HCT116 (cell line): ENCODE data around the gene IL1RAPL1. TPM values are rescaled to one million over a fixed set of nuclear protein-coding genes. Genes with fewer than 3 reads are reported as not detected.

Experiments
- ATAC-seq: fragments of 200-7000 bp; cut with Tn5 transposase; 2 replicates; pipeline ENCODE4 v1.9.1; 2020; ENCODE audit warnings: mild to moderate bottlenecking, moderate library complexity
- BruUV-seq: library from RNA; stranded (reverse); fragments of 400-500 nt; replicated peaks from 2 replicates; lab custom pipeline; 2021; lab: Mats Ljungman, UMichigan
- CTCF ChIA-PET: fragments of 300-600 bp; sonication (Branson Sonifier 250); formaldehyde crosslinking; loops from one replicate; lab custom pipeline; 2021; ENCODE audit warnings: antibody characterized with exemption; lab: Charles Lee
- POLR2A ChIA-PET: fragments of 300-600, 350-600 bp; sonication (Branson Sonifier 250); formaldehyde crosslinking; loops from one replicate; lab custom pipeline; 2021; ENCODE audit warnings: antibody characterized with exemption; lab: Charles Lee
- RAD21 ChIA-PET, 2 experiments: fragments of 300-600 bp; sonication (Branson Sonifier 250); formaldehyde crosslinking; loops; one replicate each; lab custom pipeline; 2023; ENCODE audit warnings: low total read pairs in 2 of 2; ENCODE audit not compliant: uncharacterized antibody in 2 of 2, unreplicated experiment in 2 of 2, low non-redundant PET in 1 of 2; lab: Charles Lee
- DNase-seq: peaks from one replicate; pipeline ENCODE4 v3.0.0-alpha.2; 2010; ENCODE audit warnings: low read depth, low spot score
- H2AFZ ChIP-seq: fragments of 200-600 bp; shearing (Covaris generic), sonication (generic); 2 replicates; pipeline ENCODE4 v1.6.1; 2017; ENCODE audit warnings: low read depth, mixed run types, mixed read lengths, antibody characterized with exemption, low read length; ENCODE audit not compliant: poor library complexity, severe bottlenecking
- H3K27ac ChIP-seq: 2 replicates; pipeline ENCODE4 v1.5.1; 2012; ENCODE audit warnings: low read depth, low read length
- H3K27me3 ChIP-seq: fragments of 200-600 bp; sonication (generic); 2 replicates; pipeline ENCODE4 v1.6.1; 2016; ENCODE audit warnings: mixed run types, low read length, mixed read lengths; ENCODE audit not compliant: insufficient read depth
- H3K36me3 ChIP-seq, 2 experiments: fragments of 200-500 bp in 1 of 2; fragments of 200-600 bp in 1 of 2; sonication (Bioruptor generic) in 1 of 2; sonication (generic) in 1 of 2; 2 replicates each; pipeline versions ENCODE4 v1.5.1 to v1.6.1; 2014 to 2016; ENCODE audit warnings: low read length in 2 of 2, inconsistent platforms in 1 of 2, mixed read lengths in 1 of 2, mixed run types in 1 of 2; ENCODE audit not compliant: insufficient read depth in 2 of 2, control insufficient read depth in 1 of 2
- H3K4me1 ChIP-seq, 2 experiments: fragments of 200-600 bp in 1 of 2; sonication (generic) in 1 of 2; 2 replicates each; pipeline versions ENCODE4 v1.5.1 to v1.6.1; 2012 to 2017; ENCODE audit warnings: low read length in 2 of 2, inconsistent platforms in 1 of 2, mild to moderate bottlenecking in 1 of 2, mixed read lengths in 1 of 2, mixed run types in 1 of 2, moderate library complexity in 1 of 2; ENCODE audit not compliant: insufficient read depth in 2 of 2, control insufficient read depth in 1 of 2
- H3K4me2 ChIP-seq: fragments of 200-600 bp; sonication (generic); 2 replicates; pipeline ENCODE4 v1.6.1; 2017; ENCODE audit warnings: mixed run types, low read length, mixed read lengths
- H3K4me3 ChIP-seq, 2 experiments: fragments of 200-600 bp in 1 of 2; sonication (generic) in 1 of 2; replicated peaks in 1 of 2; 2 replicates each; pipeline ENCODE4 v1.5.1; 2011 to 2016; ENCODE audit warnings: low read length in 2 of 2, control low read depth in 1 of 2, low read depth in 1 of 2, mild to moderate bottlenecking in 1 of 2, mixed read lengths in 1 of 2, mixed run types in 1 of 2
- H3K79me2 ChIP-seq: fragments of 200-600 bp; sonication (generic); 2 replicates; pipeline ENCODE4 v1.6.1; 2017; ENCODE audit warnings: mild to moderate bottlenecking, mixed run types, low read length, moderate library complexity, mixed read lengths; ENCODE audit not compliant: insufficient read depth
- H3K9ac ChIP-seq: fragments of 200-600 bp; sonication (generic); 2 replicates; pipeline ENCODE4 v1.6.1; 2016; ENCODE audit warnings: low read length, mixed read lengths
- H3K9me2 ChIP-seq: fragments of 200-600 bp; sonication (generic), shearing (Covaris generic); 2 replicates; pipeline ENCODE4 v1.6.1; 2017; ENCODE audit warnings: mixed run types, mild to moderate bottlenecking, moderate library complexity; ENCODE audit not compliant: insufficient read depth
- H3K9me3 ChIP-seq, 2 experiments: fragments of 200-500 bp in 1 of 2; fragments of 200-600 bp in 1 of 2; sonication (Bioruptor generic) in 1 of 2; sonication (generic) in 1 of 2; 2 replicates each; pipeline ENCODE4 v1.6.1; 2014 to 2017; ENCODE audit warnings: low read length in 2 of 2, mixed read lengths in 2 of 2, inconsistent platforms in 1 of 2, low read depth in 1 of 2, mild to moderate bottlenecking in 1 of 2, mixed run types in 1 of 2, moderate library complexity in 1 of 2; ENCODE audit not compliant: control insufficient read depth in 1 of 2, insufficient read depth in 1 of 2
- H4K20me1 ChIP-seq: fragments of 200-600 bp; sonication (generic), shearing (Covaris generic); 2 replicates; pipeline ENCODE4 v1.6.1; 2017; ENCODE audit warnings: mixed run types, mild to moderate bottlenecking, moderate library complexity; ENCODE audit not compliant: insufficient read depth
- ATF3 ChIP-seq: IDR thresholded peaks from 2 replicates; pipeline ENCODE4 v1.6.1; 2012
- CEBPB ChIP-seq: IDR thresholded peaks from 2 replicates; pipeline ENCODE4 v1.6.1; 2012; ENCODE audit warnings: low read depth
- FOSL1 ChIP-seq: IDR thresholded peaks from 2 replicates; pipeline ENCODE4 v1.6.1; 2012; ENCODE audit warnings: low read depth
- POLR2AphosphoS5 ChIP-seq: IDR thresholded peaks from 2 replicates; pipeline ENCODE4 v1.6.1; 2011; ENCODE audit warnings: mild to moderate bottlenecking, low read depth, low read length, moderate library complexity
- SP1 ChIP-seq: IDR thresholded peaks from 2 replicates; pipeline ENCODE4 v1.6.1; 2012; ENCODE audit warnings: low read depth
- SRF ChIP-seq: IDR thresholded peaks from 2 replicates; pipeline ENCODE4 v1.6.1; 2012; ENCODE audit warnings: low read depth
- TCF7L2 ChIP-seq: IDR thresholded peaks from 2 replicates; pipeline ENCODE4 v1.7.0; 2011; ENCODE audit warnings: borderline replicate concordance, inconsistent platforms; ENCODE audit not compliant: insufficient read depth, insufficient read length; ENCODE audit errors: extremely low read depth
- YY1 ChIP-seq: IDR thresholded peaks from 2 replicates; pipeline ENCODE4 v1.6.1; 2011; ENCODE audit warnings: low read length, low read depth, moderate library complexity, mild to moderate bottlenecking; ENCODE audit not compliant: insufficient replicate concordance; ENCODE audit errors: extremely low read depth
- ZFX ChIP-seq: fragments of 450-650 bp; IDR thresholded peaks from 2 replicates; pipeline ENCODE4 v1.6.1; 2017
- intact Hi-C: fragments of 100-400 bp; cut with micrococcal nuclease; formaldehyde crosslinking; loops from 2 replicates; pipeline ENCODE4 v1.10.0; 2022
- total RNA-seq: library from RNA; stranded (reverse); gene quantifications from one replicate; pipeline ENCODE4 v1.2.1, GENCODE V29; 2021; ENCODE audit not compliant: unreplicated experiment
- TF ChIP-seq, protein P1 (sequence below), 3 experiments: fragments of 200-600 bp in 1 of 3; sonication (generic) in 1 of 3; IDR thresholded peaks in 2 of 3; conservative IDR thresholded peaks in 1 of 3; 2 replicates each; pipeline ENCODE4 v1.5.1; 2012 to 2017; ENCODE audit warnings: low read depth in 2 of 3, low read length in 2 of 3, antibody characterized with exemption in 1 of 3, borderline replicate concordance in 1 of 3, control low read depth in 1 of 3, mild to moderate bottlenecking in 1 of 3, mixed read lengths in 1 of 3, mixed run types in 1 of 3, moderate library complexity in 1 of 3; ENCODE audit not compliant: insufficient read depth in 1 of 3
- TF ChIP-seq, protein P2 (sequence below): IDR thresholded peaks from 2 replicates; pipeline ENCODE4 v1.6.1; 2011; ENCODE audit warnings: mild to moderate bottlenecking, low read length, moderate library complexity; ENCODE audit not compliant: insufficient replicate concordance; ENCODE audit errors: extremely low read depth

The IL1RAPL1 gene
- total RNA-seq, 1 experiment from 2014 or later, result 2.8 TPM

- intact Hi-C loops, result no loop called here
- no peak for TF ChIP-seq ZFX
- no peak for TF ChIP-seq ATF3
- TF ChIP-seq CEBPB, result no peak
- TF ChIP-seq, protein P1, sequence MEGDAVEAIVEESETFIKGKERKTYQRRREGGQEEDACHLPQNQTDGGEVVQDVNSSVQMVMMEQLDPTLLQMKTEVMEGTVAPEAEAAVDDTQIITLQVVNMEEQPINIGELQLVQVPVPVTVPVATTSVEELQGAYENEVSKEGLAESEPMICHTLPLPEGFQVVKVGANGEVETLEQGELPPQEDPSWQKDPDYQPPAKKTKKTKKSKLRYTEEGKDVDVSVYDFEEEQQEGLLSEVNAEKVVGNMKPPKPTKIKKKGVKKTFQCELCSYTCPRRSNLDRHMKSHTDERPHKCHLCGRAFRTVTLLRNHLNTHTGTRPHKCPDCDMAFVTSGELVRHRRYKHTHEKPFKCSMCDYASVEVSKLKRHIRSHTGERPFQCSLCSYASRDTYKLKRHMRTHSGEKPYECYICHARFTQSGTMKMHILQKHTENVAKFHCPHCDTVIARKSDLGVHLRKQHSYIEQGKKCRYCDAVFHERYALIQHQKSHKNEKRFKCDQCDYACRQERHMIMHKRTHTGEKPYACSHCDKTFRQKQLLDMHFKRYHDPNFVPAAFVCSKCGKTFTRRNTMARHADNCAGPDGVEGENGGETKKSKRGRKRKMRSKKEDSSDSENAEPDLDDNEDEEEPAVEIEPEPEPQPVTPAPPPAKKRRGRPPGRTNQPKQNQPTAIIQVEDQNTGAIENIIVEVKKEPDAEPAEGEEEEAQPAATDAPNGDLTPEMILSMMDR (IDR thresholded peaks at IDR 0.05 in 2 of 3, conservative IDR thresholded peaks at IDR 0.05 in 1 of 3; ENCODE audit: borderline replicate concordance in 1 of 3, insufficient read depth in 1 of 3, low read depth in 2 of 3, low read length in 2 of 3), result no peak
- TF ChIP-seq FOSL1, result no peak
- no peak for TF ChIP-seq SRF
- TF ChIP-seq TCF7L2, result no peak
- TF ChIP-seq YY1, result no peak
- TF ChIP-seq SP1, result no peak
- no peak for TF ChIP-seq POLR2AphosphoS5
- TF ChIP-seq, protein P2, sequence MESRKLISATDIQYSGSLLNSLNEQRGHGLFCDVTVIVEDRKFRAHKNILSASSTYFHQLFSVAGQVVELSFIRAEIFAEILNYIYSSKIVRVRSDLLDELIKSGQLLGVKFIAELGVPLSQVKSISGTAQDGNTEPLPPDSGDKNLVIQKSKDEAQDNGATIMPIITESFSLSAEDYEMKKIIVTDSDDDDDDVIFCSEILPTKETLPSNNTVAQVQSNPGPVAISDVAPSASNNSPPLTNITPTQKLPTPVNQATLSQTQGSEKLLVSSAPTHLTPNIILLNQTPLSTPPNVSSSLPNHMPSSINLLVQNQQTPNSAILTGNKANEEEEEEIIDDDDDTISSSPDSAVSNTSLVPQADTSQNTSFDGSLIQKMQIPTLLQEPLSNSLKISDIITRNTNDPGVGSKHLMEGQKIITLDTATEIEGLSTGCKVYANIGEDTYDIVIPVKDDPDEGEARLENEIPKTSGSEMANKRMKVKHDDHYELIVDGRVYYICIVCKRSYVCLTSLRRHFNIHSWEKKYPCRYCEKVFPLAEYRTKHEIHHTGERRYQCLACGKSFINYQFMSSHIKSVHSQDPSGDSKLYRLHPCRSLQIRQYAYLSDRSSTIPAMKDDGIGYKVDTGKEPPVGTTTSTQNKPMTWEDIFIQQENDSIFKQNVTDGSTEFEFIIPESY, result no peak
- H3K4me1 ChIP-seq, result no peaks in the 10 kb centered on the region
- no peak overlapping the region for H3K9ac ChIP-seq
- ATAC-seq, result no peak
- no peak overlapping the region for H3K27ac ChIP-seq
- no peaks in the 10 kb centered on the region for H3K79me2 ChIP-seq
- ChIA-PET RAD21 (no interaction called here), CTCF (no interaction called here), POLR2A (no interaction called here)
- no peaks in the 10 kb centered on the region for H3K9me2 ChIP-seq
- no peak overlapping the region for H3K4me3 ChIP-seq
- no peak for DNase-seq
- H3K27me3 ChIP-seq, result no peaks in the 10 kb centered on the region
- H3K9me3 ChIP-seq, result no peaks in the 10 kb centered on the region
- no peak overlapping the region for H2AFZ ChIP-seq
- H4K20me1 ChIP-seq, result no peaks in the 10 kb centered on the region
- no peak overlapping the region for H3K4me2 ChIP-seq
- no peaks in the 10 kb centered on the region for H3K36me3 ChIP-seq
- no TSS peak for BruUV-seq
These were observed 1237.1 kb downstream of the IL1RAPL1 start for GRCh38 chrX:29824176-29824906.
